Left lung (tissue), 14 donors: ENCODE data around the gene NEK7. TPM values are rescaled to one million over a fixed set of nuclear protein-coding genes. Genes with fewer than 3 reads are reported as not detected.

ENCODE experiments used
- ATAC-seq: fragments of 200-7000 bp; cut with Tn5 transposase; one replicate; pipeline ENCODE4 v1.9.1; 2020; ENCODE audit warnings: moderate library complexity
- DNase-seq, 4 donors: peaks; one replicate each; pipeline ENCODE4 v3.0.0-alpha.2; 2013 to 2020
- H3K27ac ChIP-seq, 2 donors: fragments of 200-600 bp; sonication (generic) in 1 of 2; one replicate each; pipeline versions ENCODE4 v1.5.0 to v1.8.0; 2020 to 2021
- H3K27me3 ChIP-seq, 2 donors: fragments of 200-600 bp; sonication (generic) in 1 of 2; one replicate each; pipeline versions ENCODE4 v1.5.0 to v1.8.0; 2020 to 2021
- H3K36me3 ChIP-seq, 2 donors: fragments of 200-600 bp; sonication (generic) in 1 of 2; one replicate each; pipeline versions ENCODE4 v1.5.0 to v1.8.0; 2020 to 2021
- H3K4me1 ChIP-seq, 2 donors: fragments of 200-600 bp; one replicate each; pipeline ENCODE4 v1.8.0; 2021
- H3K4me3 ChIP-seq, 2 donors: fragments of 200-600 bp; sonication (generic) in 1 of 2; one replicate each; pipeline versions ENCODE4 v1.5.0 to v1.8.0; 2020 to 2021; ENCODE audit warnings: mild to moderate bottlenecking in 1 of 2
- H3K9me3 ChIP-seq, 2 donors: fragments of 200-600 bp; sonication (generic) in 1 of 2; one replicate each; pipeline versions ENCODE4 v1.5.0 to v1.8.0; 2020 to 2021
- CTCF ChIP-seq, 2 donors: fragments of 200-600 bp; sonication (generic) in 1 of 2; IDR thresholded peaks; one replicate each; pipeline versions ENCODE4 v1.5.0 to v1.8.0; 2021; ENCODE audit warnings: antibody characterized with exemption in 2 of 2
- intact Hi-C, 2 donors: fragments of 100-400 bp; cut with DNase I; formaldehyde crosslinking; loops; one replicate each; pipeline versions ENCODE4 v1.11.2 to v1.14.2; 2022
- long read RNA-seq, 12 donors: library from polyadenylated mRNA in 2 of 12; unstranded in 2 of 12; transcript quantifications; one replicate each; pipeline ENCODE4 v2.0.0 and lab custom pipeline, GENCODE V29; 2019 to 2026
- polyA plus RNA-seq, 6 donors: library from polyadenylated mRNA; unstranded; fragments of 120-200 nt; gene quantifications; one replicate each; pipeline ENCODE4 v1.2.1, GENCODE V29; 2013; ENCODE audit not compliant: insufficient read length in 6 of 6
- total RNA-seq, 2 donors: library from RNA; stranded (reverse); fragmentation: NEBNext Ultra II Directional; extraction: Animal tissue kit (Norgen Biotek cat#: 25700); gene quantifications; one replicate each; pipeline ENCODE4 v1.2.1, GENCODE V29; 2021
- donor health status: DM: no; HTN: yes; CAD: no.
- donor health status: DM: no; HTN: no; CAD: no.

NEK7 gene
- total RNA-seq: 100 to 1,000 TPM in 1 of 2 donors, 10 to 100 TPM in 1; 82.6 to 102 TPM
- 10 to 100 TPM; 66.9 to 80.1 (median 71.2) TPM for polyA plus RNA-seq
- long read RNA-seq, donor 1, full-length matches to known transcripts: 34 of 34 reads
- long read RNA-seq, donor 1, partial matches to known transcripts: 0 of 34 reads
- long read RNA-seq, donor 1, other reads (novel, unspliced or antisense): 0 of 34 reads
- long read RNA-seq, donor 2, full-length matches to known transcripts: 11 of 11 reads
- long read RNA-seq, donor 2, partial matches to known transcripts: 0 of 11 reads
- long read RNA-seq, donor 2, other reads (novel, unspliced or antisense): 0 of 11 reads
- long read RNA-seq, donor 3, full-length matches to known transcripts: 13 of 13 reads
- long read RNA-seq, donor 3, partial matches to known transcripts: 0 of 13 reads
- long read RNA-seq, donor 3, other reads (novel, unspliced or antisense): 0 of 13 reads
- long read RNA-seq, donor 4, partial matches to known transcripts: 2 of 4 reads
- long read RNA-seq, donor 4, other reads (novel, unspliced or antisense): 2 of 4 reads
- long read RNA-seq, donor 5, full-length matches to known transcripts: 16 of 153 reads
- long read RNA-seq, donor 5, partial matches to known transcripts: 137 of 153 reads
- long read RNA-seq, donor 5, other reads (novel, unspliced or antisense): 0 of 153 reads
- long read RNA-seq, donor 6, full-length matches to known transcripts: 15 of 15 reads
- long read RNA-seq, donor 6, partial matches to known transcripts: 0 of 15 reads
- long read RNA-seq, donor 6, other reads (novel, unspliced or antisense): 0 of 15 reads
- long read RNA-seq, donor 7, full-length matches to known transcripts: 10 of 10 reads
- long read RNA-seq, donor 7, partial matches to known transcripts: 0 of 10 reads
- long read RNA-seq, donor 7, other reads (novel, unspliced or antisense): 0 of 10 reads
- long read RNA-seq, donor 8, full-length matches to known transcripts: 15 of 15 reads
- long read RNA-seq, donor 8, partial matches to known transcripts: 0 of 15 reads
- long read RNA-seq, donor 8, other reads (novel, unspliced or antisense): 0 of 15 reads
- long read RNA-seq, donor 9: 0 reads
- long read RNA-seq, donor 10: 0 reads
- long read RNA-seq, donor 11, full-length matches to known transcripts: 7 of 7 reads
- long read RNA-seq, donor 11, partial matches to known transcripts: 0 of 7 reads
- long read RNA-seq, donor 11, other reads (novel, unspliced or antisense): 0 of 7 reads
- long read RNA-seq, donor 12, full-length matches to known transcripts: 13 of 13 reads
- long read RNA-seq, donor 12, partial matches to known transcripts: 0 of 13 reads
- long read RNA-seq, donor 12, other reads (novel, unspliced or antisense): 0 of 13 reads

- intact Hi-C loops: no loop called here
- DNase-seq (peak; percentile 80 to 97 (median 89)), ATAC-seq (peak; percentile 81)
- no peak for TF ChIP-seq CTCF (IDR thresholded peaks at IDR 0.05)
- no peaks in the 10 kb centered on the region for H3K27me3 ChIP-seq
- peak within 1 kb of the TSS; percentile 69 to 71 for H3K4me3 ChIP-seq
- H3K36me3 ChIP-seq: no peaks in the 10 kb centered on the region
- H3K9me3 ChIP-seq: no peaks in the 10 kb centered on the region
- peak within 1 kb of the TSS; percentile 94 to 100 for H3K27ac ChIP-seq
- peaks cover 9 to 36% of the 10 kb centered on the region in 2 donors for H3K4me1 ChIP-seq
Measured at GRCh38 chr1:198156745-198157240, at the start of gene NEK7. TSS of gene NEK7 (plus strand) at chr1:198156998. CDS start at chr1:198232581, 75,583 bp downstream.

GRCh38 chr1:198107091-198107501 is 49.7 kb upstream of the NEK7 start:
- no peak for TF ChIP-seq CTCF (IDR thresholded peaks at IDR 0.05)
- no peak overlapping the region for H3K4me3 ChIP-seq
- no peak overlapping the region for H3K27ac ChIP-seq
- no peaks in the 10 kb centered on the region for H3K36me3 ChIP-seq
- H3K4me1 ChIP-seq: no peaks in the 10 kb centered on the region
- H3K9me3 ChIP-seq: no peaks in the 10 kb centered on the region
- H3K27me3 ChIP-seq: no peaks in the 10 kb centered on the region
- ATAC-seq: no peak
- DNase-seq: no peak
- intact Hi-C loops: no loop called here

- Histone ChIP-seq H3K9me3 (no peaks in the 10 kb centered on the region), H3K27me3 (no peaks in the 10 kb centered on the region), H3K27ac (no peak overlapping the region), H3K4me1 (no peaks in the 10 kb centered on the region), H3K4me3 (no peak overlapping the region), H3K36me3 (no peaks in the 10 kb centered on the region)
- intact Hi-C loops: no loop called here
- ATAC-seq (no peak), DNase-seq (no peak)
- no peak for TF ChIP-seq CTCF (IDR thresholded peaks at IDR 0.05)
Measured at GRCh38 chr1:198108636-198109370, 48.0 kb upstream of the NEK7 start.

- Histone ChIP-seq H3K27ac (no peak overlapping the region), H3K27me3 (no peaks in the 10 kb centered on the region), H3K9me3 (no peaks in the 10 kb centered on the region), H3K4me3 (no peak overlapping the region), H3K36me3 (no peaks in the 10 kb centered on the region), H3K4me1 (no peaks in the 10 kb centered on the region)
- no peak for TF ChIP-seq CTCF (IDR thresholded peaks at IDR 0.05)
- no peak for DNase-seq
- no peak for ATAC-seq
- intact Hi-C loops: no loop called here
Measured at GRCh38 chr1:198109371-198109715, 47.5 kb upstream of the NEK7 start.
